Measurements from ENCODE around the gene ECHDC3. TPM values are rescaled to one million over a fixed set of nuclear protein-coding genes. Genes with fewer than 3 reads are reported as not detected.

ECHDC3 gene, protein sequence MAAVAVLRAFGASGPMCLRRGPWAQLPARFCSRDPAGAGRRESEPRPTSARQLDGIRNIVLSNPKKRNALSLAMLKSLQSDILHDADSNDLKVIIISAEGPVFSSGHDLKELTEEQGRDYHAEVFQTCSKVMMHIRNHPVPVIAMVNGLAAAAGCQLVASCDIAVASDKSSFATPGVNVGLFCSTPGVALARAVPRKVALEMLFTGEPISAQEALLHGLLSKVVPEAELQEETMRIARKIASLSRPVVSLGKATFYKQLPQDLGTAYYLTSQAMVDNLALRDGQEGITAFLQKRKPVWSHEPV
- 7.2 and 12.0 TPM in 2 replicates for total RNA-seq

DNA sequence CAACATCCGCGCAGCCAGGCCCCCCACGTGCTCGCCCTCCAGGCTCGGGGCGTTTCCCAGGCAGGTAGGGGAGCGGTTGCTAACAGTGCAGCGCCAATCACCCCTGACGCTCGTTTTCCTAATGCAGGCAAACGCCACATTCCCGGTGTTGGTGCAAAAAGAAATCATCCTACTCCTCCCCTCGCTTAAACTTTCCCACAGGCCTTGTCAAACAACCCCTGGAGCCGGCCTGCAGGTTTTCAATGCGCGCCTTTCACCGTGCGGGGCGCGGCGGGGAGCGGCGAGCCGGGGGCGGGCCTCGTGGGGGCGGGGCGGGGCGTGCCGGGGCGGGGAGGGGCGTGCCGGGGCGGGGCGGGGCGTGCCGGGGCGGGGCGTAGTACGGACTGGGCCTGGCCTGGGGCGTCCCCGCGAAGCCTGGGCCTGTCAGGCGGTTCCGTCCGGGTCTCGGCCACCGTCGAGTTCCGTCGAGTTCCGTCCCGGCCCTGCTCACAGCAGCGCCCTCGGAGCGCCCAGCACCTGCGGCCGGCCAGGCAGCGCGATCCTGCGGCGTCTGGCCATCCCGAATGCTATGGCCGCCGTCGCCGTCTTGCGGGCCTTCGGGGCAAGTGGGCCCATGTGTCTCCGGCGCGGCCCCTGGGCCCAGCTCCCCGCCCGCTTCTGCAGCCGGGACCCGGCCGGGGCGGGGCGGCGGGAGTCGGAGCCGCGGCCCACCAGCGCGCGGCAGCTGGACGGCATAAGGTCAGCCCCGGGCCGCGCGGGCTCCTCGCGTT is at the start of gene ECHDC3:
TSS of gene ECHDC3 (plus strand) at position 374 of the 770 bp plus-strand sequence. CDS start at position 569, 195 bp downstream.

Other genes with a start within 250 kb of the ECHDC3 start
- gene USP6NL, start 130.7 kb upstream of the ECHDC3 start, total RNA-seq = 12.0 and 12.5 TPM in 2 replicates
- 0.44 and 1.6 TPM in 2 replicates for gene PROSER2, start 81.0 kb downstream of the ECHDC3 start, total RNA-seq